Loucy (cell line): ENCODE results near the gene SCO2.

Experiments used
- H2AFZ ChIP-seq: fragments of 200-600 bp; sonication (generic); 2 replicates; pipeline ENCODE4 v1.6.0; 2016; ENCODE audit warnings: antibody characterized with exemption, mild to moderate bottlenecking, low read length, moderate library complexity
- H3F3A ChIP-seq: fragments of 200-600 bp; 2 replicates; pipeline ENCODE4 v1.6.0; 2016; ENCODE audit warnings: antibody characterized with exemption, low read depth, mild to moderate bottlenecking
- H3K27me3 ChIP-seq: fragments of 200-600 bp; sonication (generic); 2 replicates; pipeline ENCODE4 v1.6.1; 2014; ENCODE audit warnings: low read length, mild to moderate bottlenecking; ENCODE audit not compliant: insufficient read depth, poor library complexity, severe bottlenecking
- H3K36me3 ChIP-seq: fragments of 200-600 bp; sonication (generic); 2 replicates; pipeline ENCODE4 v1.6.1; 2016; ENCODE audit warnings: low read length; ENCODE audit not compliant: insufficient read depth
- H3K4me1 ChIP-seq: fragments of 200-600 bp; sonication (generic); 2 replicates; pipeline ENCODE4 v1.5.1; 2014; ENCODE audit warnings: low read length, mild to moderate bottlenecking; ENCODE audit not compliant: insufficient read depth, poor library complexity, severe bottlenecking
- H3K4me2 ChIP-seq: fragments of 200-600 bp; sonication (generic); 2 replicates; pipeline ENCODE4 v1.6.0; 2014; ENCODE audit warnings: antibody characterized with exemption, low read length, low read depth, mild to moderate bottlenecking; ENCODE audit not compliant: poor library complexity, severe bottlenecking
- H3K4me3 ChIP-seq: fragments of 200-600 bp; sonication (generic); 2 replicates; pipeline ENCODE4 v1.5.1; 2014; ENCODE audit warnings: low read length, mild to moderate bottlenecking, mixed read lengths; ENCODE audit not compliant: poor library complexity, severe bottlenecking
- H3K79me2 ChIP-seq: fragments of 200-600 bp; sonication (generic); 2 replicates; pipeline ENCODE4 v1.6.1; 2014; ENCODE audit warnings: low read length; ENCODE audit not compliant: insufficient read depth
- H3K9ac ChIP-seq: fragments of 200-600 bp; sonication (generic); 2 replicates; pipeline ENCODE4 v1.6.0; 2014; ENCODE audit warnings: mild to moderate bottlenecking, low read depth, low read length, moderate library complexity; ENCODE audit not compliant: poor library complexity, severe bottlenecking
- H3K9me2 ChIP-seq: fragments of 200-600 bp; sonication (generic); replicated peaks from 2 replicates; pipeline ENCODE4 v1.6.1; 2016; ENCODE audit warnings: low read depth, low read length, mixed read lengths
- H3K9me3 ChIP-seq: fragments of 200-600 bp; sonication (generic); 2 replicates; pipeline ENCODE4 v1.6.1; 2014; ENCODE audit warnings: mild to moderate bottlenecking, antibody characterized with exemption, low read length, low read depth; ENCODE audit not compliant: insufficient read depth
- H4K20me1 ChIP-seq: fragments of 200-600 bp; sonication (generic); 2 replicates; pipeline ENCODE4 v1.6.0; 2014; ENCODE audit warnings: antibody characterized with exemption, low read length, mild to moderate bottlenecking; ENCODE audit not compliant: insufficient read depth, poor library complexity, severe bottlenecking
- CTCF ChIP-seq: fragments of 200-600 bp; sonication (generic); conservative IDR thresholded peaks from 2 replicates; pipeline ENCODE4 v1.5.1; 2014; ENCODE audit warnings: mild to moderate bottlenecking, antibody characterized with exemption, low read length
- EZH2phosphoT487 ChIP-seq: fragments of 200-600 bp; IDR thresholded peaks from 2 replicates; pipeline ENCODE4 v1.6.1; 2018; ENCODE audit warnings: antibody characterized with exemption, mild to moderate bottlenecking, moderate library complexity, borderline replicate concordance

SCO2 gene

GRCh38 chr22:50483977-50484853 lies 41.2 kb downstream of the SCO2 start:
- H3K79me2 ChIP-seq = no peaks in the 10 kb centered on the region
- no peaks in the 10 kb centered on the region for H3K9me2 ChIP-seq
- H4K20me1 ChIP-seq = no peaks in the 10 kb centered on the region
- H3K4me1 ChIP-seq = peaks cover 3% of the 10 kb centered on the region
- no peaks in the 10 kb centered on the region for H3F3A ChIP-seq
- H3K4me3 ChIP-seq = no peak overlapping the region
- TF ChIP-seq EZH2phosphoT487 = no peak
- no peak for TF ChIP-seq CTCF
- no peaks in the 10 kb centered on the region for H3K36me3 ChIP-seq
- H3K27me3 ChIP-seq = no peaks in the 10 kb centered on the region
- no peaks in the 10 kb centered on the region for H3K9me3 ChIP-seq
- no peak overlapping the region for H3K9ac ChIP-seq
- no peak overlapping the region for H3K4me2 ChIP-seq
- no peak overlapping the region for H2AFZ ChIP-seq

GRCh38 chr22:50483556-50483955 lies 41.8 kb downstream of the SCO2 start:
- Histone ChIP-seq H3K4me3 (no peak overlapping the region), H4K20me1 (no peaks in the 10 kb centered on the region), H3K4me1 (peaks cover 3% of the 10 kb centered on the region), H3K9me3 (no peaks in the 10 kb centered on the region), H3K27me3 (no peaks in the 10 kb centered on the region), H3F3A (no peaks in the 10 kb centered on the region), H3K4me2 (no peak overlapping the region), H3K9me2 (no peaks in the 10 kb centered on the region), H2AFZ (no peak overlapping the region), H3K9ac (no peak overlapping the region), H3K36me3 (no peaks in the 10 kb centered on the region), H3K79me2 (no peaks in the 10 kb centered on the region)
- TF ChIP-seq CTCF (no peak), EZH2phosphoT487 (no peak)

- Histone ChIP-seq H3K4me2 (no peak overlapping the region), H3K9me2 (no peaks in the 10 kb centered on the region), H3K9me3 (no peaks in the 10 kb centered on the region), H3K4me3 (no peak overlapping the region), H3K79me2 (no peaks in the 10 kb centered on the region), H3K27me3 (no peaks in the 10 kb centered on the region), H3K36me3 (no peaks in the 10 kb centered on the region), H4K20me1 (no peaks in the 10 kb centered on the region), H2AFZ (no peak overlapping the region), H3K9ac (no peak overlapping the region), H3K4me1 (peaks cover 3% of the 10 kb centered on the region), H3F3A (no peaks in the 10 kb centered on the region)
- TF ChIP-seq EZH2phosphoT487 = no peak
- TF ChIP-seq CTCF = no peak
Observed at GRCh38 chr22:50483106-50483505, 42.3 kb downstream of the SCO2 start.
